NCI-H748 (cell line): Measurements from ENCODE around the gene TADA3.
A peak's percentile ranks its signal among the peaks of the same experiment; 100 is the strongest.

Experiments
- DNase-seq: peaks from one replicate; lab custom pipeline; 2025; ENCODE audit not compliant: unreplicated experiment; lab: John Stamatoyannopoulos, UW

The TADA3 gene

DNA sequence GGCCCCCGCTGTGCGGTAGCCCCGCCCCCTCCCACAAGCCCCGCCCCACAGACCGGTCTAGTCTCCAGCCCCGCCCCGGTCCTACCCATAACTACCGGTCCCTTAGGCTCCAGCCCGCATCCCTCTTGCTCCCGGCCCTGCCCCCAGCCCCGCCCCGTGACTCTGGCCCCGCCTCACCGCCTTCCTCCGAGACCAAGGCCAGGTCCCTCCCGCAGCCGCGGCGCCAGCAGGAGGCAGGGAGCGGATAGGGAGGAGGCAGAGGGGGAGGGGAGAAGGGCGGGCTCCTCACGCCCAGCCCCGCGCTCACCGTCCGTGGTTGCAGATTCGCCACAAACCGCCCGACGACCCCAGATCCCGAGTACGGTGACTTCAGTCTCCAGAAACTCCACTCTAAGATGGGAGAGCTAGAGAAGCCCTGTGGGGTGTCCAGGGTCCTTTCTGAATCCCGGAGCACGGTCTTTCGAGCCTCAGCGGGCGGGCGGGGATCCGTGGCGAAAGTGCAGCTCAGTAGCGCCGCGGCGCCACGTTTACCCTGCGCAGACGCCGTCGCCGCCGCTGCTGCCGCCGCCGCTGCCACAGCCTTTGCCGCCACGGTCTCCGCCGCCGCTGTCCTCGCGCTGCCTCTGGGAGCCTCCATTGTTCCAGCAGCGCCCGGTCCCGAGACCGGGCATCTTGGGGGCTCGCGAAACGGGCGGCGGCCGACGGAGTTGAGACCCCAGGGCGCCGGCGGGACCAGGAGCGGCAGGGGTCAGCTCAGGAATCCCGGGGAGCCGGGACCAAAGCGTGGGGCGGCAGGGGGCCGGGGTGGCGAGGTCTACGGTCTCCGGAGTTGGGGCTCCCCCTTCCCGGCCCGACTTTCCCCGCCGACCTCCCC lies 60.8 kb downstream of the TADA3 start, which contains the start of gene BRPF1:
Gene BRPF1, plus strand, starts transcription at position 530 of the 874 bp plus-strand sequence. CDS start 2,406 bp downstream, outside the sequence.
- peak; percentile 97 for DNase-seq

DNA sequence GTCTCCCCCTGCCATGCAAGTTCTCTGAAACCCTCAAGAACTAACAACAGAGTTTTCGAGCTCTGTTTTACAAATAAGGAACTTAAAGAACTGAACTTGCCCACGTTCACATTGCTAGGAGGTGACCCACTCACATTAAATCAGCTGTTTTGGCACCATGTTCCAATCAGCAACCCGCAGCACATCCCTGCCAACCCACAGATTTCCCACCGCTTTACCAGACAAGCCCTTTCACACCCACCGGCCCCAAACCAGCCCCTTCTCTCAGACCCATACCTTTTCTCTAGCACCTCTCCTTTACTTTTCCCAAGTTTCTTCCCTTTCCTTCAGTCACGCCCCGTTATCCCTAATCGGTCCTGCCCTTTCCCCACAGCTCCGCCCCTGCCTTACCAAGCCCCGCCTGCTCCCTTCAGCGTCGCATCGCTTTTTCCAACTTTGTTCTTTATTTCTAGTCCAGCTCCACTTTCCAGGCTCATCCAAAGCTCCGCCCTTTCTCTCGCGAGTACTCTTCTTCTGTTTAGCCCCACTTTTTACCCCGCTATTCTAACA lies 61.5 kb downstream of the TADA3 start:
- peak; percentile 80 for DNase-seq
